Tibial nerve (tissue), 3 donors: ENCODE results near the gene BGLAP.

Source experiments
- EP300 ChIP-seq, 2 donors: sonication (generic); formaldehyde crosslinking; IDR thresholded peaks; one replicate each; pipeline ENCODE4 v1.6.1; 2017; ENCODE audit warnings: antibody characterized with exemption in 2 of 2, mild to moderate bottlenecking in 1 of 2
- POLR2A ChIP-seq, 2 donors: fragments of 450-650 bp; IDR thresholded peaks; one replicate each; pipeline ENCODE4 v1.6.1; 2017; ENCODE audit warnings: antibody characterized with exemption in 2 of 2, mild to moderate bottlenecking in 2 of 2, moderate library complexity in 2 of 2

DNA sequence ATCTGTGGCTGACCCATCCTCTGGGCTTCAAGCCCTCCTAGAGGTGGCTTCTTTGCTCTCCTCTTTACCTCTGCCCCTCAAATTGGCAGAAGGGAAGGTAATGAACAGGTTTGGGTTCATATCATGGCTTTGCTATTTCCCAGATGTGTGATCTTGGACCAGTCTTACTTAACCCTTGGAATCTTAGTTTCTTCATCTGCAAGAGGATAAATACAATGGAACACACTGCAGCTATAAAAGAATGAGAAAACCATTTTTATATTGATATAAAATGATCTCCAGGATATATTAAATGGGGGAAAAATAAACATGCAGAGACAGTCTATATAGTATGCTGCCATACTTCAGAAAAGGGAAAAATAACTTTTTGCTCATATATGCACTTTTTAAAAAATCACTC, 47.9 kb downstream of the BGLAP start:
- TF ChIP-seq EP300 (IDR thresholded peaks at IDR 0.05) (no peak), POLR2A (IDR thresholded peaks at IDR 0.05) (no peak)
